ENCODE measurements around the gene PFKL. TPM values are rescaled to one million over a fixed set of nuclear protein-coding genes. Genes with fewer than 3 reads are reported as not detected.

PFKL gene
- total RNA-seq, 1 experiment from 2014 or later: 134 TPM

DNA sequence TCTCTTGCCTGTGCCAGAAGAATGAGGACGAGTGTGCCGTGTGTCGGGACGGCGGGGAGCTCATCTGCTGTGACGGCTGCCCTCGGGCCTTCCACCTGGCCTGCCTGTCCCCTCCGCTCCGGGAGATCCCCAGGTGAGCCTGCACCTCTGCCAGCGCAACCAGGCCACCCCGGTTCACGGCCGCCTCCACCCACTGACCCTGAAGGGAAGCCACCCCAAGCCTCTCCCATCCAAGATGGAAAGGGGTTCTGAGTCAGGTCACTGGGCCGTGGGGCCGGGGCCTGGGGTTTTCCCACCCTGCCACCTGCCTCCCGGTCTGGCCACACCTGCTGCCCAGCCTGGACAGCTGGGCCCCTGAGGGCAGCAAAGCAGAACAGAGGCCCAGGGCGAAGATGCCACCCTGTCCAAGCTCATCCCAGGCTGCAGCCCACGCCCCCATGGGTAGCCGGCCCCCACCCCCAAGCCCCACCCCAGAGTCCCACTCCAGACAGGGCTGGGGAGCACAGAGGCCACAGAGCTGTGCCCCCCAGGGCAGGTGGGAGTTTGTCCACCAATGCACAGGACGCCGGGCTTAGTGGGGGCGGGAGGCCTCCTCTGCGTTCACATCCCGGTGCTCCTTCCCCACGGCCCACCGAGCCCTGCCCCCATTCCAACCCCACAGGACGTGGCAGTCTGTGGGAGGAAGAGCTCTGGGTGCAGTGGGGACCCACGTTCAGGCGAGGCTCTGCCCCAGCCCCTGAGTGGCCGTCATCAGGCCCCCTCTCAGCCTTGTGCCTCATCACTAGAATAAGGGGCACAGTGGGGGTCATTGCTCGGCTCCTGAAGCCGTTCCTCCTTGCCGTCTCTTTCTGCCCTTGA lies 8.5 kb upstream of the PFKL start:
- Mint-ChIP-seq H3K27ac (no peak overlapping the region), H3K4me3 (no peak overlapping the region), H3K9me3 (no peaks in the 10 kb centered on the region), H3K4me1 (no peaks in the 10 kb centered on the region), H3K27me3 (ENCODE audit: low read depth) (peaks cover 6% of the 10 kb centered on the region), H3K36me3 (no peaks in the 10 kb centered on the region)
- CTCF ChIA-PET: no interaction called here
- POLR2A ChIA-PET: no interaction called here
- no peak for TF ChIP-seq RELA (CRISPR knock-in tag; IDR thresholded peaks at IDR 0.05; ENCODE audit: borderline replicate concordance)
- no peak for TF ChIP-seq RORB (CRISPR knock-in tag; IDR thresholded peaks at IDR 0.05)
- TF ChIP-seq, protein P1, sequence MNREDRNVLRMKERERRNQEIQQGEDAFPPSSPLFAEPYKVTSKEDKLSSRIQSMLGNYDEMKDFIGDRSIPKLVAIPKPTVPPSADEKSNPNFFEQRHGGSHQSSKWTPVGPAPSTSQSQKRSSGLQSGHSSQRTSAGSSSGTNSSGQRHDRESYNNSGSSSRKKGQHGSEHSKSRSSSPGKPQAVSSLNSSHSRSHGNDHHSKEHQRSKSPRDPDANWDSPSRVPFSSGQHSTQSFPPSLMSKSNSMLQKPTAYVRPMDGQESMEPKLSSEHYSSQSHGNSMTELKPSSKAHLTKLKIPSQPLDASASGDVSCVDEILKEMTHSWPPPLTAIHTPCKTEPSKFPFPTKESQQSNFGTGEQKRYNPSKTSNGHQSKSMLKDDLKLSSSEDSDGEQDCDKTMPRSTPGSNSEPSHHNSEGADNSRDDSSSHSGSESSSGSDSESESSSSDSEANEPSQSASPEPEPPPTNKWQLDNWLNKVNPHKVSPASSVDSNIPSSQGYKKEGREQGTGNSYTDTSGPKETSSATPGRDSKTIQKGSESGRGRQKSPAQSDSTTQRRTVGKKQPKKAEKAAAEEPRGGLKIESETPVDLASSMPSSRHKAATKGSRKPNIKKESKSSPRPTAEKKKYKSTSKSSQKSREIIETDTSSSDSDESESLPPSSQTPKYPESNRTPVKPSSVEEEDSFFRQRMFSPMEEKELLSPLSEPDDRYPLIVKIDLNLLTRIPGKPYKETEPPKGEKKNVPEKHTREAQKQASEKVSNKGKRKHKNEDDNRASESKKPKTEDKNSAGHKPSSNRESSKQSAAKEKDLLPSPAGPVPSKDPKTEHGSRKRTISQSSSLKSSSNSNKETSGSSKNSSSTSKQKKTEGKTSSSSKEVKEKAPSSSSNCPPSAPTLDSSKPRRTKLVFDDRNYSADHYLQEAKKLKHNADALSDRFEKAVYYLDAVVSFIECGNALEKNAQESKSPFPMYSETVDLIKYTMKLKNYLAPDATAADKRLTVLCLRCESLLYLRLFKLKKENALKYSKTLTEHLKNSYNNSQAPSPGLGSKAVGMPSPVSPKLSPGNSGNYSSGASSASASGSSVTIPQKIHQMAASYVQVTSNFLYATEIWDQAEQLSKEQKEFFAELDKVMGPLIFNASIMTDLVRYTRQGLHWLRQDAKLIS (CRISPR knock-in tag; IDR thresholded peaks at IDR 0.05; ENCODE audit: borderline replicate concordance): no peak
- no peak for TF ChIP-seq ZNF121 (CRISPR knock-in tag; IDR thresholded peaks at IDR 0.05)
- TF ChIP-seq SMAD4 (CRISPR knock-in tag; IDR thresholded peaks at IDR 0.05): no peak
- TF ChIP-seq, protein P2, sequence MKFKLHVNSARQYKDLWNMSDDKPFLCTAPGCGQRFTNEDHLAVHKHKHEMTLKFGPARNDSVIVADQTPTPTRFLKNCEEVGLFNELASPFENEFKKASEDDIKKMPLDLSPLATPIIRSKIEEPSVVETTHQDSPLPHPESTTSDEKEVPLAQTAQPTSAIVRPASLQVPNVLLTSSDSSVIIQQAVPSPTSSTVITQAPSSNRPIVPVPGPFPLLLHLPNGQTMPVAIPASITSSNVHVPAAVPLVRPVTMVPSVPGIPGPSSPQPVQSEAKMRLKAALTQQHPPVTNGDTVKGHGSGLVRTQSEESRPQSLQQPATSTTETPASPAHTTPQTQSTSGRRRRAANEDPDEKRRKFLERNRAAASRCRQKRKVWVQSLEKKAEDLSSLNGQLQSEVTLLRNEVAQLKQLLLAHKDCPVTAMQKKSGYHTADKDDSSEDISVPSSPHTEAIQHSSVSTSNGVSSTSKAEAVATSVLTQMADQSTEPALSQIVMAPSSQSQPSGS (CRISPR knock-in tag; IDR thresholded peaks at IDR 0.05; ENCODE audit: borderline replicate concordance, low read depth): no peak
- no peak for TF ChIP-seq GRHL2 (CRISPR knock-in tag; IDR thresholded peaks at IDR 0.05; ENCODE audit: insufficient replicate concordance, severe bottlenecking)
- TF ChIP-seq, protein P3, sequence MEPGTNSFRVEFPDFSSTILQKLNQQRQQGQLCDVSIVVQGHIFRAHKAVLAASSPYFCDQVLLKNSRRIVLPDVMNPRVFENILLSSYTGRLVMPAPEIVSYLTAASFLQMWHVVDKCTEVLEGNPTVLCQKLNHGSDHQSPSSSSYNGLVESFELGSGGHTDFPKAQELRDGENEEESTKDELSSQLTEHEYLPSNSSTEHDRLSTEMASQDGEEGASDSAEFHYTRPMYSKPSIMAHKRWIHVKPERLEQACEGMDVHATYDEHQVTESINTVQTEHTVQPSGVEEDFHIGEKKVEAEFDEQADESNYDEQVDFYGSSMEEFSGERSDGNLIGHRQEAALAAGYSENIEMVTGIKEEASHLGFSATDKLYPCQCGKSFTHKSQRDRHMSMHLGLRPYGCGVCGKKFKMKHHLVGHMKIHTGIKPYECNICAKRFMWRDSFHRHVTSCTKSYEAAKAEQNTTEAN (CRISPR knock-in tag; IDR thresholded peaks at IDR 0.05): no peak
- no peak for TF ChIP-seq NR2C2 (CRISPR knock-in tag; IDR thresholded peaks at IDR 0.05)
- TF ChIP-seq, protein P4, sequence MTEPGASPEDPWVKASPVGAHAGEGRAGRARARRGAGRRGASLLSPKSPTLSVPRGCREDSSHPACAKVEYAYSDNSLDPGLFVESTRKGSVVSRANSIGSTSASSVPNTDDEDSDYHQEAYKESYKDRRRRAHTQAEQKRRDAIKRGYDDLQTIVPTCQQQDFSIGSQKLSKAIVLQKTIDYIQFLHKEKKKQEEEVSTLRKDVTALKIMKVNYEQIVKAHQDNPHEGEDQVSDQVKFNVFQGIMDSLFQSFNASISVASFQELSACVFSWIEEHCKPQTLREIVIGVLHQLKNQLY (CRISPR knock-in tag; IDR thresholded peaks at IDR 0.05): no peak
- no peak for TF ChIP-seq ZNF423 (CRISPR knock-in tag; IDR thresholded peaks at IDR 0.05)
- TF ChIP-seq, protein P5, sequence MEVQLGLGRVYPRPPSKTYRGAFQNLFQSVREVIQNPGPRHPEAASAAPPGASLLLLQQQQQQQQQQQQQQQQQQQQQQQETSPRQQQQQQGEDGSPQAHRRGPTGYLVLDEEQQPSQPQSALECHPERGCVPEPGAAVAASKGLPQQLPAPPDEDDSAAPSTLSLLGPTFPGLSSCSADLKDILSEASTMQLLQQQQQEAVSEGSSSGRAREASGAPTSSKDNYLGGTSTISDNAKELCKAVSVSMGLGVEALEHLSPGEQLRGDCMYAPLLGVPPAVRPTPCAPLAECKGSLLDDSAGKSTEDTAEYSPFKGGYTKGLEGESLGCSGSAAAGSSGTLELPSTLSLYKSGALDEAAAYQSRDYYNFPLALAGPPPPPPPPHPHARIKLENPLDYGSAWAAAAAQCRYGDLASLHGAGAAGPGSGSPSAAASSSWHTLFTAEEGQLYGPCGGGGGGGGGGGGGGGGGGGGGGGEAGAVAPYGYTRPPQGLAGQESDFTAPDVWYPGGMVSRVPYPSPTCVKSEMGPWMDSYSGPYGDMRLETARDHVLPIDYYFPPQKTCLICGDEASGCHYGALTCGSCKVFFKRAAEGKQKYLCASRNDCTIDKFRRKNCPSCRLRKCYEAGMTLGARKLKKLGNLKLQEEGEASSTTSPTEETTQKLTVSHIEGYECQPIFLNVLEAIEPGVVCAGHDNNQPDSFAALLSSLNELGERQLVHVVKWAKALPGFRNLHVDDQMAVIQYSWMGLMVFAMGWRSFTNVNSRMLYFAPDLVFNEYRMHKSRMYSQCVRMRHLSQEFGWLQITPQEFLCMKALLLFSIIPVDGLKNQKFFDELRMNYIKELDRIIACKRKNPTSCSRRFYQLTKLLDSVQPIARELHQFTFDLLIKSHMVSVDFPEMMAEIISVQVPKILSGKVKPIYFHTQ (CRISPR knock-in tag; IDR thresholded peaks at IDR 0.05): no peak
- TF ChIP-seq FOXK1 (CRISPR knock-in tag; IDR thresholded peaks at IDR 0.05): no peak
- DNase-seq (ENCODE audit: low spot score) (no peak), ATAC-seq (no peak)

Measured in WTC11 (cell line).